K562 (cell line): ENCODE results near the gene ICA1L.

ENCODE experiments used
- NONO ChIP-seq, 2 experiments: fragments of 200-400 bp in 1 of 2; fragments of 450-650 bp in 1 of 2; formaldehyde crosslinking in 1 of 2; IDR thresholded peaks; 2 replicates each; pipeline ENCODE4 v1.6.1; 2017; ENCODE audit warnings: low read depth in 2 of 2, mild to moderate bottlenecking in 2 of 2, moderate library complexity in 2 of 2, low read length in 1 of 2
- ZBTB34 ChIP-seq: fragments of 250-450 bp; sonication (Bioruptor Pico); IDR thresholded peaks from 2 replicates; pipeline ENCODE4 v1.8.0; 2021; ENCODE audit warnings: mild to moderate bottlenecking, moderate library complexity

- TF ChIP-seq ZBTB34 (CRISPR knock-in tag) (no peak), NONO (IDR thresholded peaks at IDR 0.05; ENCODE audit: low read depth in 2 of 2, low read length in 1 of 2) (no peak)
Observed at GRCh38 chr2:202844656-202845055, 26.9 kb downstream of the ICA1L start.
